HUDEP-2 (cell line): ENCODE results near the gene CYB561D1.
"Not testable (repeated sequence)": the region's sequence is repeated elsewhere in the genome, so short reads cannot be mapped to it uniquely, and the experiment has no call there.

Experiments used
- DNase-seq, 76 experiments: peaks; one replicate each; lab custom pipeline; 2025; ENCODE audit not compliant: unreplicated experiment in 76 of 76; lab: John Stamatoyannopoulos, UW

CYB561D1 gene

GRCh38 chr1:109493805-109494539 is at the start of gene CYB561D1:
Gene CYB561D1, plus strand, starts transcription at chr1:109494094. Its CDS starts 46 bp downstream, at chr1:109494140.
- DNase-seq: peak in 72 of 76 experiments; percentile 25 to 86 (median 71)

- DNase-seq: peak in 1 of 76 experiments; percentile 1
These were observed 49.5 kb upstream of the CYB561D1 start for GRCh38 chr1:109444346-109444745.

GRCh38 chr1:109445949-109446695 is 47.8 kb upstream of the CYB561D1 start:
- DNase-seq: not testable (repeated sequence)

- no peak for DNase-seq
These were observed 46.4 kb upstream of the CYB561D1 start for GRCh38 chr1:109447524-109447923.

GRCh38 chr1:109454497-109455133 is 39.3 kb upstream of the CYB561D1 start:
- DNase-seq: no peak

- DNase-seq: no peak
These were observed 36.1 kb upstream of the CYB561D1 start for GRCh38 chr1:109457819-109458218.

- no peak for DNase-seq
These were observed 27.8 kb upstream of the CYB561D1 start for GRCh38 chr1:109466125-109466451.

- no peak for DNase-seq
These were observed 27.2 kb upstream of the CYB561D1 start, which contains the start of gene SYPL2 for GRCh38 chr1:109466452-109467300. Gene SYPL2, plus strand, starts transcription at chr1:109466546. Its CDS starts 298 bp downstream, at chr1:109466844.

GRCh38 chr1:109467301-109467777 is 26.6 kb upstream of the CYB561D1 start:
- DNase-seq: no peak

- no peak for DNase-seq
These were observed 25.8 kb upstream of the CYB561D1 start for GRCh38 chr1:109468061-109468460.

GRCh38 chr1:109468903-109469302 is 25.0 kb upstream of the CYB561D1 start:
- no peak for DNase-seq

- no peak for DNase-seq
These were observed 23.6 kb upstream of the CYB561D1 start for GRCh38 chr1:109470245-109470644.

- no peak for DNase-seq
These were observed 21.1 kb upstream of the CYB561D1 start for GRCh38 chr1:109472779-109473178.

GRCh38 chr1:109473284-109474057 is 20.4 kb upstream of the CYB561D1 start:
- not testable (repeated sequence) for DNase-seq

GRCh38 chr1:109474697-109475096 is 19.2 kb upstream of the CYB561D1 start:
- peak in 6 of 76 experiments; percentile 3 to 28 (median 13) for DNase-seq

GRCh38 chr1:109475261-109475660 is 18.6 kb upstream of the CYB561D1 start:
- DNase-seq: no peak

- no peak for DNase-seq
These were observed 17.1 kb upstream of the CYB561D1 start for GRCh38 chr1:109476825-109477224.

- DNase-seq: peak in 3 of 76 experiments; percentile 10 to 25 (median 17)
These were observed 16.1 kb upstream of the CYB561D1 start for GRCh38 chr1:109477821-109478220.

- peak in 3 of 76 experiments; percentile 6 to 13 (median 11) for DNase-seq
These were observed 15.1 kb upstream of the CYB561D1 start for GRCh38 chr1:109478806-109479205.
